ENCODE data around the gene BRF1. TPM values are rescaled to one million over a fixed set of nuclear protein-coding genes. Genes with fewer than 3 reads are reported as not detected.
"Not testable (repeated sequence)": the region's sequence is repeated elsewhere in the genome, so short reads cannot be mapped to it uniquely, and the experiment has no call there.

Gene BRF1
- total RNA-seq, 1 donor from 2014 or later = 16.9 TPM

DNA sequence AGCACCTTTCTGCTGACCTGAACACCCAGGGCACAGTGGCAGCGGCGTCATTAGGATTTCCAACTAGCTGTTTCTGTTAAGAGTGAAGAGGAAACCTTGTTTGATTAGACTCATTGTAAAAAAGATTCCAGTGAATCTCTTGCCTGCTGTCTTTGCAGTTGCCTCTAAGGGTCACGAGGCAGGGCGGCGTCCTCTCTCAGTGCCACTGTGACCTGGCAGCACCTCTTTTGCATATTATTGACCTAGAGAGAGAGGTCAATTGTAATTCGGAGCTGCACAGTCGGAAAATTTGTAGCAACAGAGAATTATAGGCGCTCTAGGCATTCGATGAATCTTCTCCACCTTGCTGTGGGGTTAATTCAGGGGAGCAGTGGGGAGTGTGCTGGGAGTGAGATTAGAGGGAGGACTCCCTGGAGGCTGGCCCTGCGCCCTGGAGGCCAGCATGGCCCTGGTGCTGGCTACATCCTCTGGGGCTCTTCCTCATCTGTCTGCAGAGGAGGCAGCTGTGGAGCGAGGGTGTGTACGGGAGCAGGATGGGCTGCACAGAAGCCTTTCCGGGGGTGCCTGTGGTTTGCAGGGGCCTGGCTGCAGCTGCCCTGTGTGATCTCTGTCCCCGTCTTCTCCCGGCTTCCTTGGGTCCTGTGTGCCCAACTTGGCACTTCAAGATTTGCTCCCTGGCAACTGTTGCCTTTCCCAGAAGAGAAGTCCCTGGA lies 28.0 kb upstream of the BRF1 start:
- Histone ChIP-seq H4K20me1 (ENCODE audit: low read depth) (peaks cover 73% of the 10 kb centered on the region), H3K9ac (no peak overlapping the region), H3K4me3 (no peak overlapping the region), H3K36me3 (no peaks in the 10 kb centered on the region), H3F3A (ENCODE audit: low read depth) (peaks cover 17% of the 10 kb centered on the region), H3K79me2 (ENCODE audit: low read depth) (peaks cover 17% of the 10 kb centered on the region), H3K4me2 (no peak overlapping the region), H2AFZ (replicated peaks) (no peak overlapping the region), H3K9me3 (ENCODE audit: low read depth) (no peaks in the 10 kb centered on the region), H3K27me3 (no peaks in the 10 kb centered on the region), H3K4me1 (peaks cover 32% of the 10 kb centered on the region), H3K27ac (no peak overlapping the region)
- H3K4me1 Mint-ChIP-seq = peaks cover 48% of the 10 kb centered on the region
- peaks cover 8% of the 10 kb centered on the region for H3K9me3 Mint-ChIP-seq
- DNase-seq (ENCODE audit: low spot score) = no peak
- H3K27ac Mint-ChIP-seq = peak overlapping the region; percentile 85
- H3K27me3 Mint-ChIP-seq (ENCODE audit: insufficient read depth, low read depth) = peaks cover 4% of the 10 kb centered on the region
- H3K4me3 Mint-ChIP-seq = peak overlapping the region; percentile 64
- H3K36me3 Mint-ChIP-seq = peaks cover 5% of the 10 kb centered on the region
- TF ChIP-seq, protein P1, sequence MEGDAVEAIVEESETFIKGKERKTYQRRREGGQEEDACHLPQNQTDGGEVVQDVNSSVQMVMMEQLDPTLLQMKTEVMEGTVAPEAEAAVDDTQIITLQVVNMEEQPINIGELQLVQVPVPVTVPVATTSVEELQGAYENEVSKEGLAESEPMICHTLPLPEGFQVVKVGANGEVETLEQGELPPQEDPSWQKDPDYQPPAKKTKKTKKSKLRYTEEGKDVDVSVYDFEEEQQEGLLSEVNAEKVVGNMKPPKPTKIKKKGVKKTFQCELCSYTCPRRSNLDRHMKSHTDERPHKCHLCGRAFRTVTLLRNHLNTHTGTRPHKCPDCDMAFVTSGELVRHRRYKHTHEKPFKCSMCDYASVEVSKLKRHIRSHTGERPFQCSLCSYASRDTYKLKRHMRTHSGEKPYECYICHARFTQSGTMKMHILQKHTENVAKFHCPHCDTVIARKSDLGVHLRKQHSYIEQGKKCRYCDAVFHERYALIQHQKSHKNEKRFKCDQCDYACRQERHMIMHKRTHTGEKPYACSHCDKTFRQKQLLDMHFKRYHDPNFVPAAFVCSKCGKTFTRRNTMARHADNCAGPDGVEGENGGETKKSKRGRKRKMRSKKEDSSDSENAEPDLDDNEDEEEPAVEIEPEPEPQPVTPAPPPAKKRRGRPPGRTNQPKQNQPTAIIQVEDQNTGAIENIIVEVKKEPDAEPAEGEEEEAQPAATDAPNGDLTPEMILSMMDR (IDR thresholded peaks at IDR 0.05) = no peak
- TF ChIP-seq EZH2phosphoT487 (IDR thresholded peaks at IDR 0.05) (no peak), EZH2 (IDR thresholded peaks at IDR 0.05) (no peak)

DNA sequence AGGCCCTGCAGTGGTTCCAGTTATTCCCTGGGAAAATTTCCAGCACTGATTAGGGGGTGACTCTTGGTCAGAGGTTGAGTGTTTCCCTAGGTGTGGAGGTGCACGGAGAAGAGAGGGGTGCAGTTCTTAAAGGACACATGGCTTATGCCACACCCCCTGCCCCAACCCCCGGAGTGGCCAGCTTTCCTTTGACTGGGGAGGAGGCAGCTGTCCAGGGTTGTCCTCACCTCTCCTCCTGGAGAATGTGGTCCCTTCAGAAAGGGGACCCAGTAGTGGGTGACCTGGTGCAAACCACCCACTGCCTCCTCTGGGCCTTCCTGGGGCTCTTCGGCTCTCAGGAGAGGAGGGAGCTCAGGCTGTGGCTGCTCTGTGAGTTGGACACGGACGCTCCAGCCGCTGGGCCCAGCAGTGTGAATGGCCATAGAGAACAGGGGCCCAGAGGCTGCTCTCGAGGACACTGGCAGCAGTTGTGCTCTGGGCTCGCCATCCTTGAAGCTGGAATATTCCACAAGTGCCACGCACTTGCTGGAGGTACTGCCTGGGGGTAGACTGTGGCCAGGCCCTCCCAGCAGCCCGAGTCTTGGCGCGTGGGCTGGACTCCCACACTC lies 27.4 kb upstream of the BRF1 start:
- Histone ChIP-seq H3K4me2 (peak overlapping the region; percentile 62), H3K36me3 (no peaks in the 10 kb centered on the region), H3K9ac (no peak overlapping the region), H3F3A (ENCODE audit: low read depth) (peaks cover 17% of the 10 kb centered on the region), H3K27me3 (no peaks in the 10 kb centered on the region), H4K20me1 (ENCODE audit: low read depth) (peaks cover 78% of the 10 kb centered on the region), H3K4me3 (no peak overlapping the region), H3K79me2 (ENCODE audit: low read depth) (peaks cover 18% of the 10 kb centered on the region), H2AFZ (replicated peaks) (no peak overlapping the region), H3K27ac (no peak overlapping the region), H3K4me1 (peaks cover 32% of the 10 kb centered on the region), H3K9me3 (ENCODE audit: low read depth) (no peaks in the 10 kb centered on the region)
- Mint-ChIP-seq H3K9me3 (peaks cover 8% of the 10 kb centered on the region), H3K36me3 (peaks cover 8% of the 10 kb centered on the region), H3K27me3 (ENCODE audit: insufficient read depth, low read depth) (peaks cover 7% of the 10 kb centered on the region), H3K4me1 (peaks cover 53% of the 10 kb centered on the region), H3K4me3 (peak overlapping the region; percentile 64), H3K27ac (peak overlapping the region; percentile 85)
- DNase-seq (ENCODE audit: low spot score) = no peak
- TF ChIP-seq EZH2phosphoT487 (IDR thresholded peaks at IDR 0.05) (no peak), EZH2 (IDR thresholded peaks at IDR 0.05) (no peak)
- TF ChIP-seq, protein P1 (IDR thresholded peaks at IDR 0.05) = no peak

DNA sequence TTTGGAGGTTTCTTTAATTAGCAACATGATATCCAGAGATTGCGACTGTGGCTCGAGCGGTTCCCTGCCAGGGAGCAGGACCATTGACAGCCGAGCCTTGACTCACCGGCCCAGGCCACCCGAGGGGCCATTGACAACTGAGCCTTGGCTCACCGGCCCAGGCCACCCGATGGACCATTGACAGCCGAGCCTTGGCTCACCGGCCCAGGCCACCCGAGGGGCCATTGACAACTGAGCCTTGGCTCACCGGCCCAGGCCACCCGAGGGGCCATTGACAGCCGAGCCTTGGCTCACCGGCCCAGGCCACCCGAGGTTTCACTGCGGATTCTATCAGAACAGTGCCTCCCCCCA lies 26.9 kb upstream of the BRF1 start:
- not testable (repeated sequence) for H2AFZ ChIP-seq (replicated peaks); H3K27me3 ChIP-seq; H3K4me3 Mint-ChIP-seq; DNase-seq (ENCODE audit: low spot score); H3K9ac ChIP-seq; H3K9me3 Mint-ChIP-seq; H3K36me3 ChIP-seq; H3K27me3 Mint-ChIP-seq (ENCODE audit: insufficient read depth, low read depth); H3K27ac ChIP-seq; H3K36me3 Mint-ChIP-seq; H3K9me3 ChIP-seq (ENCODE audit: low read depth); H3K27ac Mint-ChIP-seq
- peaks cover 17% of the 10 kb centered on the region for H3F3A ChIP-seq (ENCODE audit: low read depth)
- peak overlapping the region; percentile 62 for H3K4me2 ChIP-seq
- peaks cover 79% of the 10 kb centered on the region for H4K20me1 ChIP-seq (ENCODE audit: low read depth)
- peaks cover 55% of the 10 kb centered on the region for H3K4me1 Mint-ChIP-seq
- peaks cover 32% of the 10 kb centered on the region for H3K4me1 ChIP-seq
- H3K79me2 ChIP-seq (ENCODE audit: low read depth) = peaks cover 23% of the 10 kb centered on the region
- H3K4me3 ChIP-seq = peak overlapping the region; percentile 3
